ENCODE measurements around the gene DYNLT1.

DNA sequence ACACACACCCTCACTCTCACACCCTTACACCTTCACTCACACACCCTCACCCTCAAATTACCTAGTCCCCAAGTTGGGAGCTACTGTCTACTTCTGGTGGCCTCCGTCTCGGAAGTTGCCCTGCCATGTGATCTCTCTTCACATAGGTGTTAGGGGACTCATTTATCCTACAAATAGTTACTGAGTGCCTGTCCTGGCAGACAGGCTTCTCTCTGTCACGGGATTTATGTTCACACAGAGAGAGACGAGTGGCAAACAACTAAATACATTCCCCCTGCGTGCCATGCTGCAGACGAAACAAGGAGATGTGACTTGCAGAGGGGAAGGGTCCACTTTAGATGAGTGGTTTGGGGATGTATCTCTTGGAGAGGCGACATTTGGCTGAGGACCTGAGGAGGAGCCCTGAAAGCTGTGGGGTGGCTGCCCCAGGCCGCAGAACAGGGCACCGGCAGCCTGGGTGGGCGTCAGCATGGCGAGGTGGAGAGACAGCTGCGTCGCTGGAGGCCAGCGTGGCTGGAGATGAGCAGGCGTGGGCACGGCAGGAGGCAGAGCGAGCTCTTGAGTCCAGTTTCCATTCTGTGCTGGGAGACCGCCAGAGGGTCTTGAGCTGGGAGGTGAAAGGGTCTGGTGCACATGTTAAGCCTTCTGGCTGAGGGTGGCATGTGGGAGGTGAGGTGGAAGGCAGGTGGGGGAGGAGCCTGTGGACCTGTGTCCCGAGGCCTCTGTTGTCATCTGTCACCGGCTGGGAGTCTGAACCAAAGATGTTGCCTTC is 17.2 kb downstream of the DYNLT1 start:
- TF ChIP-seq CTCF (IDR thresholded peaks at IDR 0.05) (no peak), EP300 (IDR thresholded peaks at IDR 0.05) (no peak), POLR2A (IDR thresholded peaks at IDR 0.05) (no peak)

Data from gastroesophageal sphincter (tissue), 3 donors.